Endothelial cell of umbilical vein (primary cell): ENCODE measurements around the gene CCDC91. TPM values are rescaled to one million over a fixed set of nuclear protein-coding genes. Genes with fewer than 3 reads are reported as not detected.

Experiments used
- BruUV-seq: library from RNA; stranded (reverse); fragments of 400-500 nt; replicated peaks from 2 replicates; lab custom pipeline; 2021; lab: Mats Ljungman, UMichigan
- CTCF ChIA-PET: fragments of 300-600, 350-600 bp; sonication (Branson Sonifier 250); formaldehyde crosslinking; loops from one replicate; lab custom pipeline; 2021; ENCODE audit warnings: antibody characterized with exemption, inconsistent platforms; lab: Charles Lee
- POLR2A ChIA-PET: fragments of 300-600, 350-600 bp; sonication (Branson Sonifier 250); formaldehyde crosslinking; loops from one replicate; lab custom pipeline; 2021; ENCODE audit warnings: antibody characterized with exemption, inconsistent platforms; lab: Charles Lee
- DNase-seq: peaks from one replicate; pipeline ENCODE4 v3.0.0-alpha.2; 2011; ENCODE audit warnings: low read depth, low spot score
- FAIRE-seq: peaks from 2 replicates; lab custom pipeline; 2011; peaks lifted over from hg19 to GRCh38; lab: Jason Lieb, UNC
- H2AFZ ChIP-seq: 2 replicates; pipeline ENCODE4 v1.6.0; 2012; ENCODE audit warnings: low read depth, low read length, control low read depth, inconsistent platforms
- H3K27ac ChIP-seq: 2 replicates; pipeline ENCODE4 v1.5.1; 2011; ENCODE audit warnings: low read depth, mild to moderate bottlenecking, control low read depth, low read length, moderate library complexity; ENCODE audit not compliant: insufficient read depth
- H3K27me3 ChIP-seq, 2 experiments: 2 replicates each; pipeline versions ENCODE4 v1.6.0 to v1.6.1; 2011; ENCODE audit warnings: low read length in 2 of 2, mixed read lengths in 1 of 2; ENCODE audit not compliant: control insufficient read depth in 2 of 2, insufficient read depth in 2 of 2
- H3K36me3 ChIP-seq, 2 experiments: 2 replicates in 1 of 2; 3 replicates in 1 of 2; pipeline ENCODE4 v1.5.1; 2011; ENCODE audit warnings: low read length in 2 of 2, mild to moderate bottlenecking in 1 of 2, moderate library complexity in 1 of 2; ENCODE audit not compliant: control insufficient read depth in 2 of 2, insufficient read depth in 2 of 2; ENCODE audit errors: extremely low read depth in 1 of 2
- H3K4me1 ChIP-seq: 3 replicates; pipeline ENCODE4 v1.5.1; 2011; ENCODE audit warnings: mild to moderate bottlenecking, low read length; ENCODE audit not compliant: control insufficient read depth, insufficient read depth; ENCODE audit errors: extremely low read depth
- H3K4me2 ChIP-seq: 2 replicates; pipeline ENCODE4 v1.6.1; 2011; ENCODE audit warnings: low read length, control low read depth, mixed read lengths; ENCODE audit not compliant: insufficient read depth
- H3K4me3 ChIP-seq, 3 experiments: fragments of 200-600 bp in 1 of 3; sonication (generic), shearing (Covaris generic) in 1 of 3; replicated peaks in 1 of 3; 2 replicates each; pipeline ENCODE4 v1.5.1; 2011 to 2016; ENCODE audit warnings: control low read depth in 3 of 3, low read length in 3 of 3, mild to moderate bottlenecking in 2 of 3, inconsistent platforms in 1 of 3, low read depth in 1 of 3, moderate library complexity in 1 of 3; ENCODE audit not compliant: insufficient read depth in 1 of 3
- H3K79me2 ChIP-seq: 2 replicates; pipeline ENCODE4 v1.6.0; 2012; ENCODE audit warnings: low read length, inconsistent platforms; ENCODE audit not compliant: control insufficient read depth, insufficient read depth
- H3K9ac ChIP-seq: replicated peaks from 2 replicates; pipeline ENCODE3; 2011; ENCODE audit warnings: low read length, control low read depth; ENCODE audit not compliant: insufficient read depth; ENCODE audit errors: extremely low read depth
- H3K9me1 ChIP-seq: replicated peaks from 3 replicates; pipeline ENCODE4 v1.6.0; 2011; ENCODE audit warnings: mild to moderate bottlenecking, low read length; ENCODE audit not compliant: control insufficient read depth, insufficient read depth; ENCODE audit errors: extremely low read depth
- H3K9me3 ChIP-seq: replicated peaks from 2 replicates; pipeline ENCODE4 v1.5.1; 2012; ENCODE audit warnings: low read length, inconsistent platforms; ENCODE audit not compliant: control insufficient read depth, insufficient read depth
- H4K20me1 ChIP-seq: replicated peaks from 2 replicates; pipeline ENCODE3; 2011; ENCODE audit warnings: mild to moderate bottlenecking, low read length; ENCODE audit not compliant: control insufficient read depth, insufficient read depth; ENCODE audit errors: extremely low read depth
- EZH2 ChIP-seq: IDR thresholded peaks from 2 replicates; pipeline ENCODE4 v1.6.1; 2012; ENCODE audit warnings: borderline replicate concordance, low read depth, mild to moderate bottlenecking, moderate library complexity, low read length, inconsistent platforms; ENCODE audit not compliant: severe bottlenecking
- GATA2 ChIP-seq: IDR thresholded peaks from 2 replicates; pipeline ENCODE4 v1.7.0; 2011; ENCODE audit warnings: low read depth, mild to moderate bottlenecking, moderate library complexity, mixed read lengths, low read length; ENCODE audit not compliant: insufficient read length, insufficient read depth
- MAX ChIP-seq: IDR thresholded peaks from 2 replicates; pipeline ENCODE4 v1.6.1; 2011; ENCODE audit not compliant: insufficient read depth, insufficient read length
- MYC ChIP-seq: IDR thresholded peaks from one replicate; pipeline ENCODE4 v1.6.1; 2011; ENCODE audit warnings: mild to moderate bottlenecking, low read depth, low read length
- POLR2A ChIP-seq: IDR thresholded peaks from 2 replicates; pipeline ENCODE4 v1.6.1; 2012; ENCODE audit warnings: low read depth, mild to moderate bottlenecking, control low read depth, low read length
- dilution Hi-C: fragments of 300-500 bp; cut with MboI; formaldehyde crosslinking; loops from one replicate; pipeline ENCODE4 v1.15.0; 2019; ENCODE audit warnings: low sequenced_read_pairs; ENCODE audit not compliant: extremely low pct_ligation_motif_present
- intact Hi-C: fragments of 100-400 bp; cut with micrococcal nuclease; formaldehyde crosslinking; loops from one replicate; pipeline ENCODE4 v1.10.0; 2022
- polyA plus RNA-seq, 4 experiments: library from polyadenylated mRNA; depleted of rRNA in 3 of 4; stranded (reverse) in 3 of 4; unstranded in 1 of 4; fragments of >200 nt; gene quantifications; 2 replicates each; pipeline versions ENCODE4 v1.2.1 to v1.2.3, GENCODE V29; 2011 to 2012; ENCODE audit warnings: missing spikeins in 1 of 4
- total RNA-seq: library from RNA; stranded (reverse); gene quantifications from 2 replicates; pipeline ENCODE4 v1.2.3, GENCODE V29; 2021

The CCDC91 gene
- total and polyA plus RNA-seq, 2 donors (not counting 3 experiments of a cell fraction or from before 2014, with no cell fraction given): 3.8 to 10.5 TPM

GRCh38 chr12:28240853-28241252 lies 50.6 kb downstream of the CCDC91 start:
- no peaks in the 10 kb centered on the region for H3K9me1 ChIP-seq
- H3K4me3 ChIP-seq: no peak overlapping the region
- ChIA-PET CTCF (no interaction called here), POLR2A (no interaction called here)
- dilution Hi-C loops: no loop called here
- no peak for FAIRE-seq
- no peak overlapping the region for H2AFZ ChIP-seq
- peaks cover 4% of the 10 kb centered on the region for H3K4me1 ChIP-seq
- no peaks in the 10 kb centered on the region for H3K9me3 ChIP-seq
- no peaks in the 10 kb centered on the region for H3K27me3 ChIP-seq
- no peaks in the 10 kb centered on the region for H4K20me1 ChIP-seq
- H3K27ac ChIP-seq: no peak overlapping the region
- H3K4me2 ChIP-seq: no peak overlapping the region
- no peaks in the 10 kb centered on the region for H3K79me2 ChIP-seq
- TF ChIP-seq EZH2 (no peak), MAX (no peak), POLR2A (no peak), GATA2 (no peak), MYC (no peak)
- intact Hi-C loops: no loop called here
- H3K9ac ChIP-seq: no peak overlapping the region
- H3K36me3 ChIP-seq: no peaks in the 10 kb centered on the region
- DNase-seq: no peak
- BruUV-seq: no TSS peak

- intact Hi-C loops: loop anchor here (2.0 kb wide), 1 partner anchor 721 kb away; no protein-coding TSS in a partner anchor
- Histone ChIP-seq H4K20me1 (no peaks in the 10 kb centered on the region), H3K4me2 (no peak overlapping the region), H3K27ac (no peak overlapping the region), H3K36me3 (no peaks in the 10 kb centered on the region), H3K4me1 (peaks cover 4% of the 10 kb centered on the region), H3K79me2 (no peaks in the 10 kb centered on the region), H3K9me3 (no peaks in the 10 kb centered on the region), H3K27me3 (no peaks in the 10 kb centered on the region), H3K4me3 (no peak overlapping the region), H3K9me1 (no peaks in the 10 kb centered on the region), H3K9ac (no peak overlapping the region), H2AFZ (no peak overlapping the region)
- dilution Hi-C loops: no loop called here
- TF ChIP-seq GATA2: no peak
- no peak for TF ChIP-seq EZH2
- ChIA-PET POLR2A (no interaction called here), CTCF (interaction anchor here (1.1 kb wide), 1 partner anchor 208 kb away, joined by 3 read pairs; no protein-coding TSS in a partner anchor)
- FAIRE-seq (no peak), DNase-seq (no peak)
- no TSS peak for BruUV-seq
Measured at GRCh38 chr12:28242129-28242495, 51.9 kb downstream of the CCDC91 start.
